GM19239 (cell line): Measurements from ENCODE around the gene MZB1.
"Not testable (repeated sequence)": the region's sequence is repeated elsewhere in the genome, so short reads cannot be mapped to it uniquely, and the experiment has no call there.

Experiments used
- DNase-seq: peaks from one replicate; pipeline ENCODE4 v3.0.0; 2011; ENCODE audit warnings: low spot score; ENCODE audit not compliant: insufficient read length
- FAIRE-seq: peaks from 2 replicates; lab custom pipeline; 2011; peaks lifted over from hg19 to GRCh38; lab: Jason Lieb, UNC

MZB1 gene

DNA sequence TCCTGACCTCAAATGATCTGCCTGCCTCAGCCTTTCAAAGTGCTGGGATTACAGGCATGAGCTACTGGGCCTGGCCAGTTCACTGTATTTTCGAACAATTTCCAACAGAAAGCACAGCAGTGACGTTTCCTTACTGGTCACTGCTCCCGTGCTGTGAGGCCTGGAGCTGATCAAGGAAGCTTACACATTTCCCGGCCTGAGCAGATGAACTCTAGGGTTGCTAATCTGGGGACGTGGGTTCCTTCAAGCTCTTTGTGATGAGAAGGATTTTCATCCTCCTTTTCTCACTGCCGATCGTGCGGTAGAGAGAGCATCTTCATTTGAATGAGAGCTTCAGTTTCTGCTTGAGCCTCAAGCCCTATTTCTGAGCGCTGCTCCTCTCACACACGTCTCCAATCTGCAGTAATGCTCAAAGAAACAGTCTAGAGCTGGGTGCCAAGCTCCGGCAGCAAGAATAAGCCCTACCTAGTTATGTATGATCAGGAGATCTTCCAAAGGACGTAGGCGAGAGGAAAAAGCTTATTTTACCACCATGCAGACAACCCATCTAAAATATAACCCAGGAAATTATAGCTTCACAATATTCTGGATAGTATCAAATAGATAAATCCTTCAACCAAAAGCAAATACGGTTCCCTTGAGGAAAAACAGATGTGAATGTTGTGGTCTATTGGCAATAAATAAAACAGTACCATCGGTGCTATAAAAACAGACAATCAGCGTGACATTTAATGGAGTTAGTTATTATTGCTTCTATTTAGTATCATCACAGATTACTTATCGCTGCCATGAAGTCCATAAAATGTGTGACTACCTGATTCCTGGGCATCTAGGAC lies 21.5 kb upstream of the MZB1 start:
- no peak for FAIRE-seq
- DNase-seq = no peak

DNA sequence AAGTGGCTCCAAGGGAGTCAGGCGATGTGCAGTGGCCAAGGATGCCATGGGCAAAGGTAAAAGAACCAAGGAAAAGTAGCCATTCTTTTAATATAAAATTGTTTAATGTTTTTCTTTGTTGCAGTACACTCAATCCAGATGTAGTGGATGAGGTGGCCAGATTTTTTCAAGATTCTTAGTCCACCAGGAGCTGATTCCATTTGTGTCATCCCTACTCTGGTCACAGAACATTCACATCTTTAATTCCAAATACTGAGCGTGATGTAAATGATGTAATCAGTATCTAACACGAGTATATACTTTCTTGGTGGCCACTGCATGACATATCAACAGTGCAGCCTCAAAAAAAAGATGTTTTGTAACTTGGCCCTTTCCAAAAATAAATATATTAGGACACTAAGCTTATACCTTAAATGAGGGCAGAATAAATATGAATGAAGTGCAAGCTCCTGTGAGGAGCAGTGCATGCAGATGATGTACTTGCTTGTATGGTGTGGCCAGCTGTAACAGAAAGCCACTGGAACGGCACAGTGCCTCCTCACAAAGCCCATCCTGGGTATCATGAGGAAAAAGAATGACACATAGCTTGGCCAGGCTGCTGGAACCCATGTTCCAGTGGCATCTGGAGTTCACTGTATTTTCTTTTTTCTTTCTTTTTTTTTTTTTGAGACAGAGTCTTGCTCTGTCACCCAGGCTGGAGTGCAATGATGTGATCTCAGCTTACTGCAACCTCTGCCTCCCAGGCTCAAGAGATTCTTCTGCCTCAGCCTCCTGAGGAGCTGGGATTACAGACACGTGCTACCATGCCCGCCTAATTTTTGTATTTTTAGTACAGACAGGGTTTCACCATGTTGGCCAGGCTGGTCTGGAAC lies 20.6 kb upstream of the MZB1 start:
- DNase-seq (no peak), FAIRE-seq (peak; percentile 4)

- not testable (repeated sequence) for DNase-seq, FAIRE-seq
These were observed 19.4 kb upstream of the MZB1 start for GRCh38 chr5:139409116-139409515.

DNA sequence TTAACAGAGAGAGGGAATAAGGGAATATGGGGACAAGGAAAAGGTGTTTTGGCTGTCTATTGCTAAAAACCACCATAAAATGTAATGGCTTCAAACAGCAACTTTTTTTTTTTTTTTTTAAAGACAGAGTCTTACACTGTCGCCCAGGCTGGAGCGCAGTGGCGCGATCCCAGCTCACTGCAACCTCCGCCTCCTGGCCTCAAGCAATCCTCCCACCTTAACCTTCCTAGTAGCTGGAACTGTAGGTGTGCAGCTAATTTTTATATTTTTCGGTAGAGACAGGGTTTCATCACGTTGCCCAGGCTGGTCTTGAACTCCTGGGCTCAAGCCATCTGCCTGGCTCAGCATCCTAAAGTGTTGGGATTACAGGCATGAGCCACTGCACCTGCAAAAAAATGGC lies 18.5 kb upstream of the MZB1 start:
- FAIRE-seq (no peak), DNase-seq (no peak)

- no peak for FAIRE-seq
- DNase-seq = no peak
These were observed 17.8 kb upstream of the MZB1 start for GRCh38 chr5:139407517-139407916.

- DNase-seq (no peak), FAIRE-seq (no peak)
These were observed 17.2 kb upstream of the MZB1 start for GRCh38 chr5:139406963-139407362.

- FAIRE-seq = no peak
- DNase-seq = no peak
These were observed 14.7 kb upstream of the MZB1 start for GRCh38 chr5:139404484-139404840.

DNA sequence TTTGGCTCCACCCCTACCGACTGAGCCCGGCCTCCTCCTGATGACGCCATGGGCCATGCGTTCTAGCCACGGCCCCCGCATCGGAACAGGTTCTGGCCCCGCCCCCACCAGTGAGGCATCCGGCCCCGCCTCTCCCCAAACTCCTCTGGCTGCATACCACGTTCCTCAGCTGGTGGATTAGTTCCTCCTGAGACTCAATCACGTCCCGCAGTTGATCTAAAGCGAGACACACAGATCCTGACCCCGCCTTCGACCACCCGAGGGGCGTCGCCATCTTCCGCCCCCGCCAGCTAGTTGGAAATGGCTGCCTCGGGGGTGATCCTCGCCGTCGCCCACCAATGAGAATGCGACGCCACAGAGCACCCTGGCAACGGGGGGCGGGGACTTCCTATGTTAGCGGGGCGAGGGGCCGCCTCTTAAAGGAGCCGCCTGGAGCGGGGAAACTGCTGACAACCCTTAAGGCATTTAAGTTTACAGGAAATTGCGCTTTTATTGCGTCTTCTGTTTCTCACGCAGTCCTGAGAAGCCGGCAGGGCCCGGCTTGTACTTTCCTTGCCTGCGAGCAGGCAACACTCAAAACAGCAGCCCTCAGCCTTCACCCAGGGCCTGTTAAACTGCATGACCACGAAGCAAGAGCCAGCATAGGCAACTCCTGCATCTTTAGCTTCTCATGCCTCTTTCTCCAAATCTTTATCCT lies 14.2 kb upstream of the MZB1 start, which contains the start of gene SPATA24:
TSS of gene SPATA24 (minus strand) at position 303 of the 697 bp plus-strand sequence. CDS start at position 274, 29 bp downstream.
- peak; percentile 79 for DNase-seq
- peak; percentile 94 for FAIRE-seq

- no peak for DNase-seq
- FAIRE-seq = no peak
These were observed 13.7 kb upstream of the MZB1 start for GRCh38 chr5:139403418-139403786.

DNA sequence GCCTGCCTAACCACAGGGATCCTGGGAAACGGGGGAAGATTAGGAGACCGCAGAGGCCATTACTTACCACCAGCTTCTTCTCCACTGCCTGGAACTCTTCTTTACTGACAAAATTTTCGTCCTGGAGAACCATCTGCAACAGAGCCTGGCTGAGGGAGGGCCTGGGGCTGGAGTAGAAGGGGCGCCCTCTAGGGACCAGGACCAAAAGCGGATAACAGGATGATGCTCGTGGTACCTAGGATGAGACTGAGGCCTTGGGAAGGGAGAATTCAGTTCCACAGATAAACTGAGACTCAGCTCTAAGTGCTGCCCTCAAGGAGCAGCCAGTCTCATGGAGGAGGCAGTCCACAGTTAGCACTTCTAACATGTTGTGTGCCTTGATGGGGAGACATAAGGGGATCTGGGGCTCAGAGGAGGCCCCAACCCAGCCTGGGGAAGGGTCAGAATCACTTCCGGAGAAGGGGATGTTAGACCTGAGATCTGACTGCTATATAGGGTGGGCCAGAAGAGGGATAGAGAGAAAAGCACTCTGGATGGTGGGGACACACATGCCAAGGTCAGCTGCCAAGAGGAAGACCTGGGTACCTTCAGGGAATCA lies 12.9 kb upstream of the MZB1 start:
- FAIRE-seq (no peak), DNase-seq (no peak)

- FAIRE-seq (no peak), DNase-seq (no peak)
These were observed 11.8 kb upstream of the MZB1 start for GRCh38 chr5:139401546-139401945.

GRCh38 chr5:139399501-139400121 lies 9.9 kb upstream of the MZB1 start:
- FAIRE-seq (peak; percentile 59), DNase-seq (no peak)

GRCh38 chr5:139397921-139398320 lies 8.2 kb upstream of the MZB1 start:
- no peak for FAIRE-seq
- DNase-seq = no peak

- DNase-seq (no peak), FAIRE-seq (no peak)
These were observed 7.0 kb upstream of the MZB1 start for GRCh38 chr5:139396691-139397090.

DNA sequence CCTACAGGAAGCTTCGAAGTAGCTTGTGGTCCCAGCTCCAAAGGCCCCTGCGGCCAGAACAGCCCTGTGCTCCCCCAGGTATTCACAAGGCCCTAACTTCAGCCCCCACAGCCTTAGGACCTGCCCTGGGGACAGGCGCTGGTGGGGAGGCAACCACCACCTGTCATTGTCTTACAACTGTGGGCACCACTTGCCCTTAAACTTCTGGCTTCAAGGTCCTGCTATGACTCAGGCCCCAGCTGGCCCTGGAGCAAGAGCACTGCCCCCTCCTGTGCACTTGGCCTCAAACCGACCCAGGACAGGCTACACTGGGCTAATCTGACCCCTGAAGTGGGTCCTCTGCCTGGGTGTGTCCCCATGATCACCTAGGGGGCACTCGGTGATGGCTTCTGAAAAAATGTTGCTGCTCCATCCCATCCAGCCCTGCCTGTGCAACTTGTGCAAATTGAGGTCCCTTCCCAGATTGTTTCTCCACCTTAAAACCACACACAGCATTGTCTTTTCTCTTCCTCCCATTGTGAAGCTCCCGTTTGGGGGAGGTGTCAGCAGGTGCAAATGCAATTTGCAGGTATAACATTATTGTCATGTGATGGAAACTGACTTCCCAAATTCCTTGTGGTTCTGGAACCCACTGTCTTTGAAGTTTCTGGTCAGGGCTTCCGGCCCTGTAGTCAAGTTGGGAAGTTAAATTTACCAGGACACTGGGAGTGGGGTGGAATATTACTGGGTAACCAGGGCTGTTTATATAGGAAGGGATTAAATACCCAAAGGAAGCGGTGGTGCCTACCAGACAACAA lies 6.3 kb upstream of the MZB1 start:
- FAIRE-seq = no peak
- DNase-seq = no peak

GRCh38 chr5:139394654-139395566 lies 5.2 kb upstream of the MZB1 start, which contains the start of gene PROB1:
PROB1 (minus strand) TSS chr5:139395104; CDS start chr5:139395081, 23 bp downstream.
- DNase-seq (no peak), FAIRE-seq (no peak)

- DNase-seq (peak; percentile 67), FAIRE-seq (no peak)
These were observed 4.5 kb upstream of the MZB1 start for GRCh38 chr5:139394123-139394653.
